GM12878 (cell line): ENCODE measurements around the gene DACH2. TPM values are rescaled to one million over a fixed set of nuclear protein-coding genes. Genes with fewer than 3 reads are reported as not detected.

Source experiments
- ATAC-seq: fragments of 200-7000 bp; cut with Tn5 transposase; 3 replicates; pipeline ENCODE4 v1.9.1; 2020; ENCODE audit warnings: mild to moderate bottlenecking, moderate library complexity
- BruUV-seq: library from RNA; stranded (reverse); fragments of 400-500 nt; replicated peaks from 2 replicates; lab custom pipeline; 2021; lab: Mats Ljungman, UMichigan
- CTCF ChIA-PET: fragments of 300-600 bp; sonication (Branson Sonifier 250); formaldehyde crosslinking; extraction: SDS; loops from one replicate; lab custom pipeline; 2021; ENCODE audit warnings: inconsistent platforms; lab: Yijun Ruan, JAX
- POLR2A ChIA-PET: fragments of 350-600 bp; formaldehyde crosslinking; extraction: SDS; loops from one replicate; lab custom pipeline; 2021; ENCODE audit warnings: inconsistent platforms; lab: Charles Lee
- RAD21 ChIA-PET: fragments of 300-600 bp; sonication (Branson Sonifier 250); formaldehyde crosslinking; loops from one replicate; lab custom pipeline; 2023; ENCODE audit warnings: antibody characterized with exemption; ENCODE audit not compliant: unreplicated experiment; lab: Charles Lee
- SMC1A ChIA-PET: fragments of 300-600 bp; sonication (Branson Sonifier 250); formaldehyde crosslinking; loops from one replicate; lab custom pipeline; 2023; ENCODE audit not compliant: unreplicated experiment, uncharacterized antibody; lab: Charles Lee
- DNase-seq: peaks from one replicate; pipeline ENCODE4 v3.0.0-alpha.2; 2011; ENCODE audit warnings: low read depth, low spot score
- FAIRE-seq: peaks from 3 replicates; lab custom pipeline; 2011; peaks lifted over from hg19 to GRCh38; lab: Jason Lieb, UNC
- H2AFZ ChIP-seq: 2 replicates; pipeline ENCODE4 v1.6.0; 2011; ENCODE audit warnings: low read depth, low read length, control low read depth; ENCODE audit not compliant: control insufficient read depth
- H3K27ac ChIP-seq: 2 replicates; pipeline ENCODE4 v1.5.1; 2011; ENCODE audit warnings: control low read depth; ENCODE audit not compliant: control insufficient read depth, insufficient read depth
- H3K27me3 ChIP-seq, 2 experiments: replicated peaks in 1 of 2; 2 replicates each; pipeline versions ENCODE4 v1.6.0 to v1.6.1; 2011; ENCODE audit warnings: low read length in 1 of 2; ENCODE audit not compliant: control insufficient read depth in 2 of 2, insufficient read depth in 2 of 2
- H3K36me3 ChIP-seq, 2 experiments: 2 replicates each; pipeline ENCODE4 v1.5.1; 2011; ENCODE audit warnings: low read length in 1 of 2; ENCODE audit not compliant: control insufficient read depth in 2 of 2, insufficient read depth in 2 of 2
- H3K4me1 ChIP-seq: 2 replicates; pipeline ENCODE4 v1.6.1; 2011; ENCODE audit warnings: mild to moderate bottlenecking, low read length, moderate library complexity, mixed read lengths; ENCODE audit not compliant: control insufficient read depth, insufficient read depth
- H3K4me2 ChIP-seq: 2 replicates; pipeline ENCODE4 v1.6.0; 2011; ENCODE audit warnings: control low read depth; ENCODE audit not compliant: control insufficient read depth, insufficient read depth
- H3K4me3 ChIP-seq: fragments of 200-600 bp; sonication (generic); 2 replicates; pipeline ENCODE4 v1.5.1; 2016
- H3K79me2 ChIP-seq: 2 replicates; pipeline ENCODE4 v1.6.0; 2011; ENCODE audit warnings: low read length; ENCODE audit not compliant: control insufficient read depth, insufficient read depth
- H3K9ac ChIP-seq: 2 replicates; pipeline ENCODE4 v1.8.0; 2011; ENCODE audit warnings: low read length, control low read depth, mixed read lengths; ENCODE audit not compliant: control insufficient read depth, insufficient read depth
- H3K9me3 ChIP-seq: replicated peaks from 3 replicates; pipeline ENCODE4 v1.5.1; 2011; ENCODE audit warnings: mild to moderate bottlenecking, low read length; ENCODE audit not compliant: control insufficient read depth, insufficient read depth
- H4K20me1 ChIP-seq: 2 replicates; pipeline ENCODE4 v1.6.0; 2011; ENCODE audit not compliant: control insufficient read depth, insufficient read depth
- ATF7 ChIP-seq: fragments of 450-650 bp; IDR thresholded peaks from 2 replicates; pipeline ENCODE4 v1.6.1; 2016; ENCODE audit warnings: low read depth, mild to moderate bottlenecking
- CREM ChIP-seq: IDR thresholded peaks from 2 replicates; pipeline ENCODE4 v1.6.1; 2014; ENCODE audit warnings: antibody characterized with exemption, low read depth
- EZH2 ChIP-seq: IDR thresholded peaks from 2 replicates; pipeline ENCODE4 v1.6.1; 2012; ENCODE audit warnings: low read depth, mild to moderate bottlenecking, control low read depth, inconsistent platforms, low read length, borderline replicate concordance; ENCODE audit not compliant: control insufficient read depth
- JUND ChIP-seq: IDR thresholded peaks from 2 replicates; pipeline ENCODE4 v1.6.1; 2012; ENCODE audit warnings: low read depth, mild to moderate bottlenecking, low read length, improper control_type of control experiment, moderate library complexity
- NFXL1 ChIP-seq: fragments of 450-650 bp; IDR thresholded peaks from 2 replicates; pipeline ENCODE4 v1.6.1; 2017; ENCODE audit warnings: antibody characterized with exemption, mild to moderate bottlenecking, borderline replicate concordance
- POU2F2 ChIP-seq: IDR thresholded peaks from 3 replicates; pipeline ENCODE4 v1.6.1; 2011; ENCODE audit warnings: low read depth, mild to moderate bottlenecking, low read length, borderline replicate concordance
- RAD51 ChIP-seq: fragments of 450-650 bp; IDR thresholded peaks from 2 replicates; pipeline ENCODE4 v1.6.1; 2016; ENCODE audit warnings: moderate library complexity, mild to moderate bottlenecking, inconsistent platforms
- SIN3A ChIP-seq: IDR thresholded peaks from 2 replicates; pipeline ENCODE4 v1.6.1; 2012; ENCODE audit warnings: low read depth, low read length, improper control_type of control experiment
- SREBF2 ChIP-seq: IDR thresholded peaks from 2 replicates; pipeline ENCODE4 v1.6.1; 2012; ENCODE audit warnings: mild to moderate bottlenecking, low read length
- SUPT20H ChIP-seq: IDR thresholded peaks from 2 replicates; pipeline ENCODE4 v1.6.1; 2011; ENCODE audit warnings: low read depth, mild to moderate bottlenecking, low read length, moderate library complexity, borderline replicate concordance; ENCODE audit not compliant: control insufficient read depth
- ZBED1 ChIP-seq: IDR thresholded peaks from 2 replicates; pipeline ENCODE4 v1.6.1; 2016; ENCODE audit warnings: borderline replicate concordance
- ZZZ3 ChIP-seq: IDR thresholded peaks from 2 replicates; pipeline ENCODE4 v1.6.1; 2011; ENCODE audit warnings: low read depth; ENCODE audit not compliant: control insufficient read depth, insufficient read length
- in situ Hi-C: fragments of 300-500 bp; cut with MboI; formaldehyde crosslinking; loops from 9 replicates; pipeline ENCODE4 v1.14.3; 2018; ENCODE audit warnings: mixed read lengths
- intact Hi-C: fragments of 100-400 bp; cut with micrococcal nuclease; formaldehyde crosslinking; loops from one replicate; pipeline ENCODE4 v1.14.2; 2022; ENCODE audit not compliant: unreplicated experiment
- polyA plus RNA-seq, 11 experiments: library from polyadenylated mRNA; depleted of rRNA in 4 of 11; unstranded in 6 of 11; stranded (reverse) in 5 of 11; fragments of >200 nt; fragmentation: Nextera tagmentation in 4 of 11; fragmentation: Illumina TruSeq in 1 of 11; extraction: Ambion mirVana in 4 of 11; extraction: Trizol in 1 of 11; gene quantifications; 1 replicate in 1 of 11; 2 replicates in 10 of 11; pipeline versions ENCODE4 v1.2.1 to v1.2.3, GENCODE V29; 2011 to 2016; ENCODE audit warnings: inconsistent platforms in 2 of 11, missing spikeins in 2 of 11, low read depth in 1 of 11
- total RNA-seq, 4 experiments: library from RNA; depleted of rRNA in 3 of 4; stranded (reverse); fragments of >200 nt in 3 of 4; fragmentation: Illumina TruSeq in 1 of 4; extraction: Trizol in 1 of 4; gene quantifications; 2 replicates each; pipeline versions ENCODE4 v1.2.1 to v1.2.3, GENCODE V29; 2013 to 2021
- TF ChIP-seq, protein P1 (sequence below): fragments of 450-650 bp; IDR thresholded peaks from 2 replicates; pipeline ENCODE4 v1.6.1; 2016; ENCODE audit warnings: mild to moderate bottlenecking, moderate library complexity, borderline replicate concordance
- TF ChIP-seq, protein P2 (sequence below): fragments of 450-650 bp; IDR thresholded peaks from 2 replicates; pipeline ENCODE4 v1.6.1; 2017; ENCODE audit warnings: low read depth, mild to moderate bottlenecking, moderate library complexity

Gene DACH2
- total and polyA plus RNA-seq, 10 of the 15 experiments (the other 5 are each of a cell fraction or from before 2014, with no cell fraction given) = 0.03 to 0.19 (median 0.07) TPM; not detected in 6

DNA sequence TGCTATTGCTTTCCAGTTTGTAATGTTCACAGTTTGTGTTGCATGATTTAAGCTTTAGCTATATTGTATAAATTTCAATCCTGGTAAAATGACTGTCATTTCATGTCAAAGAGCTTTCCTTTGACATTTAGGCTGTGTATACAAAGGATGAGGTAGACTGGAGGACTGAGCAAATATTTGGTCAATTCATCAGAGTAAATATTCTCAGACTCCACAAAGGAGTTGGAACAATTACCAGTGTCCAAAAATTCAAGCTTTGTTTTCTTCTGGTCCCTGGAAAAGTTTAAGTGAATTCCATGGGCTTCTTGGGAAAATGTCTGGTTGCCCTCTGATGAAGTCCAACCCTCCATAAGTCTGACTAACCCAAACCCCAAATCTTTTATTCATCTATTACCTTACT is 682.4 kb downstream of the DACH2 start:
- in situ Hi-C loops = no loop called here
- ChIA-PET POLR2A (no interaction called here), SMC1A (no interaction called here), CTCF (no interaction called here), RAD21 (no interaction called here)
- intact Hi-C loops = no loop called here
- H3K9me3 ChIP-seq = no peaks in the 10 kb centered on the region
- H3K36me3 ChIP-seq = no peaks in the 10 kb centered on the region
- H3K4me2 ChIP-seq = no peak overlapping the region
- no peaks in the 10 kb centered on the region for H3K27me3 ChIP-seq
- no TSS peak for BruUV-seq
- ATAC-seq (no peak), DNase-seq (no peak), FAIRE-seq (no peak)
- H3K27ac ChIP-seq = no peak overlapping the region
- H3K79me2 ChIP-seq = no peaks in the 10 kb centered on the region
- no peaks in the 10 kb centered on the region for H4K20me1 ChIP-seq
- no peak overlapping the region for H2AFZ ChIP-seq
- H3K9ac ChIP-seq = no peak overlapping the region
- no peak overlapping the region for H3K4me3 ChIP-seq
- no peak for TF ChIP-seq SUPT20H
- TF ChIP-seq SREBF2 = no peak
- TF ChIP-seq ATF7 = no peak
- no peak for TF ChIP-seq ZZZ3
- TF ChIP-seq ZBED1 = no peak
- no peak for TF ChIP-seq JUND
- TF ChIP-seq, protein P1, sequence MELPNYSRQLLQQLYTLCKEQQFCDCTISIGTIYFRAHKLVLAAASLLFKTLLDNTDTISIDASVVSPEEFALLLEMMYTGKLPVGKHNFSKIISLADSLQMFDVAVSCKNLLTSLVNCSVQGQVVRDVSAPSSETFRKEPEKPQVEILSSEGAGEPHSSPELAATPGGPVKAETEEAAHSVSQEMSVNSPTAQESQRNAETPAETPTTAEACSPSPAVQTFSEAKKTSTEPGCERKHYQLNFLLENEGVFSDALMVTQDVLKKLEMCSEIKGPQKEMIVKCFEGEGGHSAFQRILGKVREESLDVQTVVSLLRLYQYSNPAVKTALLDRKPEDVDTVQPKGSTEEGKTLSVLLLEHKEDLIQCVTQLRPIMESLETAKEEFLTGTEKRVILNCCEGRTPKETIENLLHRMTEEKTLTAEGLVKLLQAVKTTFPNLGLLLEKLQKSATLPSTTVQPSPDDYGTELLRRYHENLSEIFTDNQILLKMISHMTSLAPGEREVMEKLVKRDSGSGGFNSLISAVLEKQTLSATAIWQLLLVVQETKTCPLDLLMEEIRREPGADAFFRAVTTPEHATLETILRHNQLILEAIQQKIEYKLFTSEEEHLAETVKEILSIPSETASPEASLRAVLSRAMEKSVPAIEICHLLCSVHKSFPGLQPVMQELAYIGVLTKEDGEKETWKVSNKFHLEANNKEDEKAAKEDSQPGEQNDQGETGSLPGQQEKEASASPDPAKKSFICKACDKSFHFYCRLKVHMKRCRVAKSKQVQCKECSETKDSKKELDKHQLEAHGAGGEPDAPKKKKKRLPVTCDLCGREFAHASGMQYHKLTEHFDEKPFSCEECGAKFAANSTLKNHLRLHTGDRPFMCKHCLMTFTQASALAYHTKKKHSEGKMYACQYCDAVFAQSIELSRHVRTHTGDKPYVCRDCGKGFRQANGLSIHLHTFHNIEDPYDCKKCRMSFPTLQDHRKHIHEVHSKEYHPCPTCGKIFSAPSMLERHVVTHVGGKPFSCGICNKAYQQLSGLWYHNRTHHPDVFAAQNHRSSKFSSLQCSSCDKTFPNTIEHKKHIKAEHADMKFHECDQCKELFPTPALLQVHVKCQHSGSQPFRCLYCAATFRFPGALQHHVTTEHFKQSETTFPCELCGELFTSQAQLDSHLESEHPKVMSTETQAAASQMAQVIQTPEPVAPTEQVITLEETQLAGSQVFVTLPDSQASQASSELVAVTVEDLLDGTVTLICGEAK = no peak
- TF ChIP-seq POU2F2 = no peak
- TF ChIP-seq, protein P2, sequence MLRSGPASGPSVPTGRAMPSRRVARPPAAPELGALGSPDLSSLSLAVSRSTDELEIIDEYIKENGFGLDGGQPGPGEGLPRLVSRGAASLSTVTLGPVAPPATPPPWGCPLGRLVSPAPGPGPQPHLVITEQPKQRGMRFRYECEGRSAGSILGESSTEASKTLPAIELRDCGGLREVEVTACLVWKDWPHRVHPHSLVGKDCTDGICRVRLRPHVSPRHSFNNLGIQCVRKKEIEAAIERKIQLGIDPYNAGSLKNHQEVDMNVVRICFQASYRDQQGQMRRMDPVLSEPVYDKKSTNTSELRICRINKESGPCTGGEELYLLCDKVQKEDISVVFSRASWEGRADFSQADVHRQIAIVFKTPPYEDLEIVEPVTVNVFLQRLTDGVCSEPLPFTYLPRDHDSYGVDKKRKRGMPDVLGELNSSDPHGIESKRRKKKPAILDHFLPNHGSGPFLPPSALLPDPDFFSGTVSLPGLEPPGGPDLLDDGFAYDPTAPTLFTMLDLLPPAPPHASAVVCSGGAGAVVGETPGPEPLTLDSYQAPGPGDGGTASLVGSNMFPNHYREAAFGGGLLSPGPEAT = no peak
- no peak for TF ChIP-seq EZH2
- no peak for TF ChIP-seq RAD51
- TF ChIP-seq CREM = no peak
- no peak for TF ChIP-seq SIN3A
- no peak for TF ChIP-seq NFXL1
- no peaks in the 10 kb centered on the region for H3K4me1 ChIP-seq
